ENCODE measurements around the gene TLCD1.

- TF ChIP-seq CTCF (IDR thresholded peaks at IDR 0.05) = no peak
- no peak for TF ChIP-seq POLR2AphosphoS5 (IDR thresholded peaks at IDR 0.05; ENCODE audit: low read depth, low read length)
- TF ChIP-seq SMC3 (IDR thresholded peaks at IDR 0.05; ENCODE audit: low read depth, low read length) = no peak
- TF ChIP-seq CHD2 (IDR thresholded peaks at IDR 0.05; ENCODE audit: low read length, partially characterized antibody) = no peak
- TF ChIP-seq MEF2A (IDR thresholded peaks at IDR 0.05; ENCODE audit: borderline replicate concordance, low read depth) = no peak
Measured at GRCh38 chr17:28737770-28738679, 12.0 kb upstream of the TLCD1 start.

Measured in SK-N-SH (cell line).